SU-DHL-6 (cell line): ENCODE results near the gene ADD1.
A peak's percentile ranks its signal among the peaks of the same experiment; 100 is the strongest.

Source experiments
- H2AFZ ChIP-seq: fragments of 200-600 bp; sonication (generic); 2 replicates; pipeline ENCODE4 v1.6.1; 2014; ENCODE audit warnings: low read depth, mild to moderate bottlenecking, moderate library complexity, mixed read lengths, antibody characterized with exemption, low read length; ENCODE audit not compliant: severe bottlenecking
- H3F3A ChIP-seq: fragments of 200-600 bp; shearing (Covaris generic); 2 replicates; pipeline ENCODE4 v1.6.0; 2016; ENCODE audit warnings: antibody characterized with exemption, mild to moderate bottlenecking; ENCODE audit not compliant: insufficient read depth
- H3K27ac ChIP-seq: fragments of 200-600 bp; sonication (generic); 2 replicates; pipeline ENCODE4 v1.5.1; 2016; ENCODE audit warnings: low read depth, mild to moderate bottlenecking, low read length, moderate library complexity, mixed read lengths
- H3K27me3 ChIP-seq: fragments of 200-600 bp; sonication (generic), shearing (Covaris generic); 2 replicates; pipeline ENCODE4 v1.6.0; 2014; ENCODE audit warnings: mild to moderate bottlenecking, low read length
- H3K36me3 ChIP-seq: fragments of 200-600 bp; sonication (generic); 2 replicates; pipeline ENCODE4 v1.6.1; 2014; ENCODE audit warnings: mild to moderate bottlenecking, low read length, mixed read lengths
- H3K4me2 ChIP-seq: fragments of 300-600, 200-600 bp; shearing (Covaris generic), sonication (generic); 2 replicates; pipeline ENCODE4 v1.6.0; 2014; ENCODE audit warnings: low read length, low read depth, mild to moderate bottlenecking; ENCODE audit not compliant: poor library complexity, severe bottlenecking
- H3K4me3 ChIP-seq: fragments of 200-600 bp; sonication (generic); 2 replicates; pipeline ENCODE4 v1.5.1; 2014; ENCODE audit warnings: antibody characterized with exemption, low read length, mild to moderate bottlenecking, mixed read lengths; ENCODE audit not compliant: insufficient read depth, poor library complexity, severe bottlenecking
- H3K79me2 ChIP-seq: fragments of 200-600 bp; sonication (generic); 2 replicates; pipeline ENCODE4 v1.6.1; 2014; ENCODE audit warnings: mild to moderate bottlenecking, low read length, moderate library complexity; ENCODE audit not compliant: insufficient read depth
- H3K9ac ChIP-seq: fragments of 200-600 bp; sonication (generic); 2 replicates; pipeline ENCODE4 v1.7.0; 2014; ENCODE audit warnings: mild to moderate bottlenecking, low read length
- H3K9me2 ChIP-seq: fragments of 200-600 bp; sonication (generic); replicated peaks from 2 replicates; pipeline ENCODE4 v1.6.1; 2014; ENCODE audit warnings: low read length; ENCODE audit not compliant: insufficient read depth
- H3K9me3 ChIP-seq: fragments of 200-600 bp; sonication (generic); 2 replicates; pipeline ENCODE4 v1.6.1; 2014; ENCODE audit warnings: low read length, mixed read lengths; ENCODE audit not compliant: insufficient read depth
- H4K20me1 ChIP-seq: fragments of 200-600 bp; sonication (generic); 2 replicates; pipeline ENCODE4 v1.6.1; 2014; ENCODE audit warnings: low read depth, mild to moderate bottlenecking, antibody characterized with exemption, low read length, moderate library complexity, mixed read lengths
- CTCF ChIP-seq: fragments of 200-600 bp; sonication (generic); IDR thresholded peaks from one replicate; pipeline ENCODE4 v1.5.1; 2017; ENCODE audit warnings: antibody characterized with exemption, mild to moderate bottlenecking, low read length, moderate library complexity; ENCODE audit not compliant: insufficient read depth, poor library complexity, severe bottlenecking
- EZH2phosphoT487 ChIP-seq: fragments of 200-600 bp; sonication (generic), shearing (Covaris generic); conservative IDR thresholded peaks from 2 replicates; pipeline ENCODE4 v1.6.1; 2018; ENCODE audit warnings: mild to moderate bottlenecking, antibody characterized with exemption, low read length, moderate library complexity, mixed read lengths

Gene ADD1

GRCh38 chr4:2963966-2964471 lies 120.4 kb downstream of the ADD1 start:
- peak overlapping the region; percentile 94 for H3K4me2 ChIP-seq
- 0 out of 2 replicates have a peak, but pooled peaks cover 3% of the 10 kb centered on the region for H3K36me3 ChIP-seq
- no peaks in the 10 kb centered on the region for H3K27me3 ChIP-seq
- H3K9me3 ChIP-seq, result no peaks in the 10 kb centered on the region
- peak overlapping the region; percentile 90 for H3K9ac ChIP-seq
- H3K27ac ChIP-seq, result no peak overlapping the region
- H3K9me2 ChIP-seq, result no peaks in the 10 kb centered on the region
- H4K20me1 ChIP-seq, result peaks cover 3% of the 10 kb centered on the region; the same call in 1 of the 2 replicates
- peaks cover 47% of the 10 kb centered on the region for H3K79me2 ChIP-seq
- peak overlapping the region; percentile 76 for H3K4me3 ChIP-seq
- peaks cover 20% of the 10 kb centered on the region for H3F3A ChIP-seq
- TF ChIP-seq CTCF, result no peak
- no peak for TF ChIP-seq EZH2phosphoT487
- peak overlapping the region; percentile 57 for H2AFZ ChIP-seq

GRCh38 chr4:2964706-2965258 lies 121.1 kb downstream of the ADD1 start:
- Histone ChIP-seq H3K27ac (no peak overlapping the region), H3F3A (peaks cover 20% of the 10 kb centered on the region), H3K4me3 (peak overlapping the region; percentile 76), H3K27me3 (no peaks in the 10 kb centered on the region), H3K9ac (peak overlapping the region; percentile 90), H3K4me2 (peak overlapping the region; percentile 94), H3K9me3 (no peaks in the 10 kb centered on the region), H3K9me2 (no peaks in the 10 kb centered on the region), H3K36me3 (0 out of 2 replicates have a peak, but pooled peaks cover 3% of the 10 kb centered on the region), H3K79me2 (peaks cover 39% of the 10 kb centered on the region), H4K20me1 (peaks cover 3% of the 10 kb centered on the region; the same call in 1 of the 2 replicates), H2AFZ (no peak overlapping the region)
- TF ChIP-seq CTCF (no peak), EZH2phosphoT487 (no peak)

DNA sequence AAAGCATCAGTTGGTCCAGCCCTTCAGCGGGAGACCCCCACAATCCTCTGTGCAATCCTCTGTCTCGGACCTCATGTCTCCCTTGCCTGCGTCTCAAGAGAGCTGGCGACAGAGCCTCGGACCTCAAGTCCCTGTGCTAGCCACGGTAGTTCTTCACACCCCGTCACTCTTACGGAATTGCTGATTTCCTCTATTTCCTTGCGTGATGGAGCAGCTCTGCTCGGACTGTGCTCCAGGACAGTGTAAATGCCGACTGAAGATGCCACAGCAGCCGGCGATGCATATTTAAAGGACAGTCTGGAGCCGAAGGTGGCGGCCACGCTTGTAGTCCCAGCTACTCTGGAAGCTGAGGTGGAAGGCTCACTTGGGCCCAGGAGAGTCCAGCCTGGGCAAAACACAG lies 121.6 kb downstream of the ADD1 start:
- Histone ChIP-seq H3K9ac (no peak overlapping the region), H3K9me3 (no peaks in the 10 kb centered on the region), H2AFZ (no peak overlapping the region), H3K36me3 (0 out of 2 replicates have a peak, but pooled peaks cover 1% of the 10 kb centered on the region), H3K27me3 (no peaks in the 10 kb centered on the region), H3F3A (peaks cover 20% of the 10 kb centered on the region), H3K9me2 (no peaks in the 10 kb centered on the region), H3K4me2 (no peak overlapping the region), H3K27ac (no peak overlapping the region), H3K4me3 (no peak overlapping the region), H3K79me2 (peaks cover 34% of the 10 kb centered on the region), H4K20me1 (peaks cover 2% of the 10 kb centered on the region; the same call in 1 of the 2 replicates)
- TF ChIP-seq EZH2phosphoT487 (no peak), CTCF (no peak)
